ENCODE data around the gene NEGR1.

DNA sequence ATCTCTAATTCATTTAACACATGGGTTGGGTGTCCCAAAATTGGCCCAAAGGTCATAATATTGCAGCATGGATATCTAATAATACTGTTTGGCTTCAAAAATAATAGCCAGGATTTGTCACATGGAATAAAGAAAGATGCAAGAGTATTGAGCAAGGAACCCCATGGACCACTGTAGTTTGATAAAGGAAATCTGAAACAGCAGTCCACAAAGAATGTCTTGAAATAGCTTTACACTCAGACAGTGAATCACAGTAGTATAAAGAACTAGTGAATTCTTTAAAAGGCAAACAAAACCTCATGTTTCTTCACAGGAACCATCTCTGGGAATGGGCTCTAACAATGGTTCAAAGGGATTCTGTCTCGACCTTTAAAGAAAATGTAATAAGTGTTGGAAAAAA is 625.4 kb downstream of the NEGR1 start:
- no peak for TF ChIP-seq POLR2A (IDR thresholded peaks at IDR 0.05; ENCODE audit: extremely low read depth, insufficient read length)
- TF ChIP-seq, protein P1, sequence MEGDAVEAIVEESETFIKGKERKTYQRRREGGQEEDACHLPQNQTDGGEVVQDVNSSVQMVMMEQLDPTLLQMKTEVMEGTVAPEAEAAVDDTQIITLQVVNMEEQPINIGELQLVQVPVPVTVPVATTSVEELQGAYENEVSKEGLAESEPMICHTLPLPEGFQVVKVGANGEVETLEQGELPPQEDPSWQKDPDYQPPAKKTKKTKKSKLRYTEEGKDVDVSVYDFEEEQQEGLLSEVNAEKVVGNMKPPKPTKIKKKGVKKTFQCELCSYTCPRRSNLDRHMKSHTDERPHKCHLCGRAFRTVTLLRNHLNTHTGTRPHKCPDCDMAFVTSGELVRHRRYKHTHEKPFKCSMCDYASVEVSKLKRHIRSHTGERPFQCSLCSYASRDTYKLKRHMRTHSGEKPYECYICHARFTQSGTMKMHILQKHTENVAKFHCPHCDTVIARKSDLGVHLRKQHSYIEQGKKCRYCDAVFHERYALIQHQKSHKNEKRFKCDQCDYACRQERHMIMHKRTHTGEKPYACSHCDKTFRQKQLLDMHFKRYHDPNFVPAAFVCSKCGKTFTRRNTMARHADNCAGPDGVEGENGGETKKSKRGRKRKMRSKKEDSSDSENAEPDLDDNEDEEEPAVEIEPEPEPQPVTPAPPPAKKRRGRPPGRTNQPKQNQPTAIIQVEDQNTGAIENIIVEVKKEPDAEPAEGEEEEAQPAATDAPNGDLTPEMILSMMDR (IDR thresholded peaks at IDR 0.05; ENCODE audit: low read depth, low read length): no peak
- TF ChIP-seq, protein P2, sequence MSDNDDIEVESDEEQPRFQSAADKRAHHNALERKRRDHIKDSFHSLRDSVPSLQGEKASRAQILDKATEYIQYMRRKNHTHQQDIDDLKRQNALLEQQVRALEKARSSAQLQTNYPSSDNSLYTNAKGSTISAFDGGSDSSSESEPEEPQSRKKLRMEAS (IDR thresholded peaks at IDR 0.05; ENCODE audit: low read depth, low read length): no peak

Measured in NB4 (cell line).